Fibroblast of skin of abdomen (primary cell): ENCODE results near the gene SLC22A9. TPM values are rescaled to one million over a fixed set of nuclear protein-coding genes. Genes with fewer than 3 reads are reported as not detected.
"Not testable (repeated sequence)": the region's sequence is repeated elsewhere in the genome, so short reads cannot be mapped to it uniquely, and the experiment has no call there.

Experiments
- DNase-seq: peaks from one replicate; pipeline ENCODE4 v3.0.0-alpha.2; 2013
- polyA plus RNA-seq, 2 experiments: library from polyadenylated mRNA; unstranded; fragments of 120-200 nt; gene quantifications; one replicate each; pipeline ENCODE4 v1.2.1, GENCODE V29; 2013; ENCODE audit not compliant: insufficient read length in 2 of 2

Gene SLC22A9
- polyA plus RNA-seq (2013, experiment 1 of 2; ENCODE audit: insufficient read length): not detected
- polyA plus RNA-seq (2013, experiment 2 of 2; ENCODE audit: insufficient read length): not detected

DNA sequence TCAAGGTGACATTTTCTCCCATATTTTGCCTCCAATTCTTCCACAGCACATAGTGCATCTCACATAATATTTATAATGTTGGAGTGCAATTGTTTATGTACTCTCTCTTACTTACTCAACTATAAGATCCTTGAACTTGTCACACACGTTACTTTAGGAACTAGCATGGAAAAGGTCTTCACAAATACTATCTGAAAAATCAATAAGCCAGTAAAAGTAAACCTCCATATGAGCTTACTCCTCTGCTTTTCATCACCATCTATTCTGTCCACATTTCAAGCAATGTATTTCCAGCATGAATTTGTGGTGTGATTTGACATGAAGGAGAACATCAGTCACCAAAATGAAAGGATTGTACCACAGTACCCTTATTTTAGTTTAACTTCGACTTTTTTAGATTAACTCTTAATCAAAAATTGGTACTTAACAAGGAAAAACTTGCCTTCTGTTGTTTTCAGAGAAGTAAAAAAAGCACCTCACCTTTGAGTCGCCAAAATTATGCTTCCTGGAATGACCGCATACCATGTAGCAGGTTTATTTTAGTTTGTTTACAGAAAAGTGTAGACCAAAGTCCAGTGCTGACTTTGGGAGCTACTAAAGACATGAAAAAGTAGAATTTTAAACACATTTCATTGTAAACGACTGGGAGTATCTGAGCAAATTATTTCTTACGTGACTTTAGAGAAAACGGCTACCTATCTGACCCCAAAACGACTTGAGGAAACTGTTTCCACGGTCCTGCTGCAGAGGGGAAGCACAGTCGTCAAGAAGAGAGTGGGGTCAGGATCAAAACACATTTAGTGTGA lies at the start of gene SLC22A9:
Gene SLC22A9 (plus strand): TSS at position 621 of the 806 bp plus-strand sequence. CDS start 272 bp downstream, outside the sequence.
- no peak for DNase-seq

DNA sequence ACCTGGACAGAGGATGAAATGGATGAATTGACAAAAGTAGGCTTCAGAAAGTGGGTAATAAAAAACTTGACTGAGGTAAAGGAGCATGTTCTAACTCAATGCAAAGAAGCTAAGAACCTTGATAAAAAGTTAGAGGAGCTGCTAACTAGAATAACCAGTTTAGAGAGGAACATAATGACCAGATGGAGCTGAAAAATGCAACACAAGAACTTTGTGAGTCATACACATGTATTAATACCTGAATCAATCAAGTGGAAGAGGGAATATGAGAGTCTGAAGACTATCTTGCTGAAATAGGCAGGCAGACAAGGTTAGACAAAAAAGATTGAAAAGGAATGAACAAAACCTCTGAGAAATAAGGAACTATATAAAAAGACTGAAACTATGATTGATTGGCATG lies 47.9 kb upstream of the SLC22A9 start:
- no peak for DNase-seq

DNA sequence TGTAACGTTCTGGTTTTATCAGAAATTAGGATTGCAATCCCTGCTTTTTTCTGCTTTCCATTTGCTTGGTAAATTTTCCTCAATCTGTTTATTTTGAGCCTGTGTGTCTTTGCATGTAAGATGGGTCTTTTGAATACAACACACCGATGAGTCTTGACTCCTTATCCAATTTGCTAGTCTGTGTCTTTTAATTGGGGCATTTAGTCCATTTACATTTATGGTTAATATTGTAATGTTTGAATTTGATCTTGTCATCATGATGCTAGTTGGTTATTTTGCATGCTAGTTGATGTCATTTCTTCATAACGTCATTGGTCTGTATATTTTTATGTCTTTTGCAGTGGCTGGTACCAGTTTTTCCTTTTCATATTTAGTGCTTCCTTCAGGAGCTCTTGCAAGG lies 34.5 kb upstream of the SLC22A9 start:
- DNase-seq: not testable (repeated sequence)

DNA sequence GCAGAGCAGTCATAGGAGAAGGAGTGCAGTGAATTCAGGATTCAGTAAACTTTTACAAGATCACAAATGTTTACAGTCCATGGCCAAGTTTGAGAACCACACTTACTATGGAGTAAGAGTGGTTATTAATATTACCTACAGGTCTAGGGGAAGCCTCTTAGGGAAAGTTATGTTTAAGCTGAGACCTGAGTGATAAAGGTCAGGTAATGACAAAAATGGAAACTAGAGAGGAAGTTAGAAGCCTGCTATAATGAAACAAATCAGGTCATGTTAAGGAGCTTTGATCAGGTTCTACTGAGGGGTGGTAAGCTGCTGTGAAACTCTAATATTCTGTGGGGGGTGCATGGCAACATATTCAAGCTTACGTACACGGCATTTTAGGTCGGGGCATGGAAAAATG lies 32.5 kb upstream of the SLC22A9 start:
- no peak for DNase-seq

DNA sequence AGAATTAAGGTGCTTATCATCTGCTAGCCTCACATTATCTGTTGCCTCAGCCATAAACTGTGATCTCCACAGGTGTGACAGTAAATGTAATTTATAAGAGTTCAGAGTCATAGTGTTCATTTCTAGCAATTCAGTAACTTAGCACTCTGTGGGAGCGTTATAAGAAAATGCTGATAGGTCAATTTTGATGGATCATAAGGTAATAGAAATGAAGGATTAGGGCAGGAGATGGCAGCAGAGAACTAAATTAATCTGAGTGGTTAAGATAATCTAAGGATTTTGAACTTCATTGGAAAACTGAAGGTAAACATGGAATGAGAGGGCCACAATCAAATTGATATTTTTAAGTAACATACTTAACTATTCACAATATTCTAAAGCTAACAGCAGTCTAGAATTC lies 26.5 kb upstream of the SLC22A9 start:
- DNase-seq: no peak

DNA sequence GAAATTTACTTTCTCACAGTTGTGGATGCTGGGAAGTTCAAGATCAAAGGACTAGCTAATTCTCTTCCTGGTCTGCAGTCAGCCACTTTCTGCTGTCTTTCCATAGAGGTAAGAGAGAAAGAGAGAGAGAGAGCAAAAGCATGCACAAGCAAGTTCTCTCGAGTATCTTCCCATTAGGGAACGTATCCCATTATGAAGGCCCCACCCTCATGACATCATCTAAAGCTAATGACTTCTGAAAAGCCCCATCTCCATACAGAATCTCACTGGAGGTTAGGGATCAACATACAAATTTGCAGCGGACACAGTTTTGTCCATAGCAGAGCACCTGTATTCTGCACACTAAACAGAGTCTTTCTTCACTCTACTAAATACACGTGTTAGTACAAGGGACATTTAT lies 17.4 kb upstream of the SLC22A9 start:
- DNase-seq: no peak

DNA sequence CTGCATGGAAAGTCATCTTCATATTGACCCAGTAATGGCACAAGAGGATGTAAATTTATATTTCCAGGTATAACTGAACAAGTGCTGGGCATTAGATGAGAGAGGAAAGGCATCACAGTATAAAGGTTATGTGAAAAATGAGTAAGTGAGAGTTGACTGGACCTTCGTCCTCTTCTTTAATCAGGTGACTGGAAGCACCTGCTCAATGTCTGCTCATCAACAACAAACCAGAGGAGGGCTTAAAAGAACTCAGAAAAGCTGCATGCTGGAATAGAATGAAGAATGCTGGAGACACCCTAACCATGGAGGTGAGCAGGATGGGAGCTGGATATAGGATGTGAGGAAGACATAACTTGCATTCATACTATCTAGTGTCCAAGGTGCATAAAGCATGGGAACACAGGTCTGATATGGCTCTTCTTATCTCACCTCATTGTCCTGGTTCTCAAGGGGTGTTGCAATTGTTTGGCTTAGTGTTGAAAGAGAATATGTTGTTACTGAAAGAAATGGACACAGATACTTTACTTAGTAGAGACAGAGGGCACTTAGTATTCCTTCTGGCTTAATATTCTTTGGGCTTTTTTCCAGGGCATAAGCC lies 7.3 kb upstream of the SLC22A9 start:
- no peak for DNase-seq

DNA sequence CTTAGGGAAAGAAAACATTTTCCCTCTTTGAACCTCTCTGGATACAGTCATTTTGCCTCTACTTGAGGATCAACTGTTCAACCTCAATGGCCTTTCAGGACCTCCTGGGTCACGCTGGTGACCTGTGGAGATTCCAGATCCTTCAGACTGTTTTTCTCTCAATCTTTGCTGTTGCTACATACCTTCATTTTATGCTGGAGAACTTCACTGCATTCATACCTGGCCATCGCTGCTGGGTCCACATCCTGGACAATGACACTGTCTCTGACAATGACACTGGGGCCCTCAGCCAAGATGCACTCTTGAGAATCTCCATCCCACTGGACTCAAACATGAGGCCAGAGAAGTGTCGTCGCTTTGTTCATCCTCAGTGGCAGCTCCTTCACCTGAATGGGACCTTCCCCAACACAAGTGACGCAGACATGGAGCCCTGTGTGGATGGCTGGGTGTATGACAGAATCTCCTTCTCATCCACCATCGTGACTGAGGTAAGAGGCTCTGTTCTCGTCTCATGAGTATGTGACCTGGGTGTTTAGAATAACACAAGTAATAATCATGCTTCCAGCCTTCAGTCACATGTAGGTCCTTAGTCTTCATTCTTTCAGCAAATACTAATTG lies 495 bp downstream of the SLC22A9 start:
- no peak for DNase-seq

DNA sequence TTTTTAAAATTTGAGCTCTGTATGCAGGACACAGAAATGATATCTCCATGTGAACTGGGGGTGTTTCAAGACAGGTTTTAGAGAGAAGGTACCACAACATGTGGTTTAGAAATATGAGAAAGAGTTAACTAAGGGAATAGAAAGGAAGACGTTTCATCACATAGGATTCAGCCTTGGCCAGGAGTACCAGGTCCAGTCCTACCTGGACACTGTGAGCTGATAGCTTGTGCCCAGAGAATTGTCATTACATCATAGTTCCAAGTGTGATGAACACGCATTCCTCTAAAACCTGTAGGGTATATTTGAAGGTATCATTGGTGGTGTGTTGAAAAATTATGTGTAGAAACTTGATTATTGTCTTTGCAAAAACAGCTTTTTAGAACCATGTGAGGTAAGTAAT lies 1.8 kb downstream of the SLC22A9 start:
- DNase-seq: no peak

DNA sequence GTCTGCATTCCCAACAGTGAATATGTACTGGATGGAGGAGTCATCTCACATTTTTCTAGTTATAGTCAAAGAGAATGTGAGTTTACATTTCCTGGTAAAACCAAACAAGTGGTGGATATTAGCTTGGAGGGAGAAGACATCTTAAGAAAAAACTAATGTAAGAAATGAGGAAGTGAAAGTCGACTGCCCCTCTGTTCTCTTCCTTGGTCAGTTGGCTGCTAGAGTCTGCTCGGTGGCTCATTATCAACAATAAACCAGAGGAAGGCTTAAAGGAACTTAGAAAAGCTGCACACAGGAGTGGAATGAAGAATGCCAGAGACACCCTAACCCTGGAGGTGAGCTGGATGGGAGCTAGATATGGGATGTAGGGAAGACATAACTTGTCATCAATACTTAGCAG lies 5.8 kb downstream of the SLC22A9 start:
- DNase-seq: no peak

DNA sequence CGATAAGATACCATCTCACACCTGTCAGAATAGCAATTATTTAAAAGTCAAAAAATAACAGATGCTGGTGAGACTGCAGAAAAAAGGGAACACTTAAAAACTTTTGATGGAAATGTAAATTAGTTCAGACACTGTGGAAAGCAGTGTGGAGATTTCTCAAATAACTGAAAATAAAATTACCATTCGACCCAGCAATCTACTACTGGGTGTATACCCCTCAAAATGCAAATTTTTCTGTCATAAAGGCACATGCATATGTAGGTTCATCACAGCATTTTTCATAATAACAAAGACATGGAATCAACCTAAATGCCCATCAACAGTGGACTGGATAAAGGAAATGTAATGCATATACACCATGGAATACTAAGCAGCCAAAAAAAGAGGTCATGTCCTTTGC lies 10.5 kb downstream of the SLC22A9 start:
- DNase-seq: no peak

DNA sequence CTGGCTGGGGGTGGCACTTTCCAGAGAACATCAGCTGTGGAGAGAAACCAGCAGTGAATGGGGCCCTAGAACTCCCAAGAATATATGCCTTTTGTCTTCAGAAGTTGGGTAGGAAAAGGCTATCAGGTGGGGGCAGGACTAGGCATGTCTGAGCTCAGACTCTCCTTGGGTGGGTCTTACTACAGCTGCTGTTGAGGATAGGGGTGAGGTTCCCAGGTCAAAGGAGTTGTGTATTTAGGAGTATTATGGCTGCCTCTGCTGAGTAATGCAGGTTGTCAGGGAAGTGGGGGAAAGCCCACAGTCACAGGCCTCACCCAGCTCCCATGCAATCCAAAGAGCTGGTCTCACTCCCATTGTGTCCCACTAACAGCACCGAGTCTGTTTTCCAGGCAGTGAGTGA lies 26.1 kb downstream of the SLC22A9 start:
- DNase-seq: no peak

DNA sequence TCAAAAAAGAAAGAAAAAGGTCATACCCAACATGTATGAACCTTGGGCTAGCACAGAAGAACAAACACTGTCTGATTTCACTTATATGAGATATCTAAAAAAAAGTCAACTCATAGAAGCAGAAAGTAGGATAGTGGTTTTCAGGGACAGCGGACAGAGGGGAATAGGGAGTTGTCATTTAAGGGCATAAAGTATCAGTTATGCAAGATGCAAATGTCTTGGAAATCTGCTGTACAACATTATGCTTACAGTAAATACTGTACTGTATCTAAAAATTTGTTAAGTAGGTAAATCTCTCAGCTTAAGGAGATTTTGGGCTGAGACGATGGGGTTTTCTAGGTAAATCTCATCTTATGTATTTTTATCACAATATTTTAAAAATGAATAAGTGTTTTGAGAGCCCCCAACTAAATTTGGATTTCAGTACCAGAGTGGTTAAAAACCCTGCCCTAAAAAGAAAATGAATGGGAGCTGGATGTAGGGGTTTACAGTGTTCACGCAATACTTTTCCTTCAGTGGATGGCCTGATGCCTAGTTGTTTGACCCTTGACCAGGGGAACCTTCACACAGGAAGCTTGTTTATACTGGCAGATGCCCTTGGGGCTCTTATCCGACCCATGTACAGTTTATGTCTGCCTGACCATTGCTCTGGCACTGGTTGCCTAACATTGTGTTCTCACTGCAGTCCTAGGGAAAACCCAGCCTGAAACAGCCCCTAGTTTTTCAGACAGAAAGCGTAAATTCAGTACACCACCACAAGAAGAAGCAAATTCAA lies 34.8 kb downstream of the SLC22A9 start:
- DNase-seq: no peak

DNA sequence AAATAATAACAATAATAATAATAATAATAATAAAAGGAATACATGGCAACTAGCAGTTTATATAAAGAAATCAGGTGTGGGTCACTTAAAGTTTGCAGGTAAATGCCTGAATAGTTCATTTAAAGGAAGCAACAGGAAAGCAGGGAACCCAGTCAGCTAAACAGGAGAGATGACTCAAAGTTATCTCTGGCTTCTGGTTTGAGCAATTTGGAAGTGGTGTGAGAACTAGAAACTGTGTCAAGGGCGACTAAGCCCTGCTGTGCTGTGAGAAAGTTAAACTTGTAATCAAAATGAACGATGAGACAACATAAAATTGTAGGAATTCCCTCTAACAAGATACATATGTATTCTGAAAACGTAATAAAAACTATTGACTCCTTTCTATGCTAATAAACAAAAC lies 35.5 kb downstream of the SLC22A9 start:
- no peak for DNase-seq

DNA sequence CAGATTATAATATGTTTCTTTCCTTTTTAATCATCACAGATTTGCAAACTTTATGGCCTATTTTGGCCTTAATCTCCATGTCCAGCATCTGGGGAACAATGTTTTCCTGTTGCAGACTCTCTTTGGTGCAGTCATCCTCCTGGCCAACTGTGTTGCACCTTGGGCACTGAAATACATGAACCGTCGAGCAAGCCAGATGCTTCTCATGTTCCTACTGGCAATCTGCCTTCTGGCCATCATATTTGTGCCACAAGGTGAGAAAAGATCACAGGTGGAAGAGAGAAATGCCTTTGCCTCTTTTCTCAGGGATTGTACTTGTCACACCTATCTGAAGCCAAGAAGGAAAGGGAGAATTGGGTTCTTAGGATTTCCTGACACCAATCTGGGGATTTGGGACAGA lies 36.9 kb downstream of the SLC22A9 start:
- DNase-seq: no peak

DNA sequence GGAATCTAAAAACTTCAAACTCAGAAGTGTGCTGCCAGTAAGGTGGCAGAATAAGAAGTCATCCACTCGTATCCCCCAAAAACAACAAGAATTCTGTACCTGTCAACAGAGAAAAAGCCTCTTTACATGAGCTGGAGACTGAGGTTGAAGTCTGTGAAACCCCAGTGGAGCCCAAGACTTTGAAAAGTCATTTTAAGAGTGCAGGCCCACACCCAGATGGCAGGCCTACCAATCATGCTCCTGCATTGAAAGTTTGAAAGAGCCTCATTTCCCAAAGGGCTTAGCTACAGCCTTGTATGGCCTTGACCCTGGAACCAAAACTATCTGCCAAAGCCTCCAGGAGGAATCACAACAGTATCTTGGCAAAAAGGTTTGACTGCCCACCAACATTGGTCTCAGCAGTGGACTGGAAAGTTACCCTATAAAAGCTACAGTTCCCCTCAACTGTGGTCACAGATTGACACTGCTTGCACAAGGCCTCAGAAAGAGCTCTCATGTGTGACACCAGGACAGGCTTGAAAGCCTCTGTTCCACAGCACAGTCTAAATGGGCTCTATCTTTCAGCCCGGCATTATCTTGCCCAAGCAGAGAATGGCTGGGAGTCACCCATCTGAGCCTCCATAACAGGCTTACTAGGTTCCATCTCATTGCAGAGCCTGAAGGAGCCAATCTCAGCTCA lies 47.7 kb downstream of the SLC22A9 start:
- no peak for DNase-seq

DNA sequence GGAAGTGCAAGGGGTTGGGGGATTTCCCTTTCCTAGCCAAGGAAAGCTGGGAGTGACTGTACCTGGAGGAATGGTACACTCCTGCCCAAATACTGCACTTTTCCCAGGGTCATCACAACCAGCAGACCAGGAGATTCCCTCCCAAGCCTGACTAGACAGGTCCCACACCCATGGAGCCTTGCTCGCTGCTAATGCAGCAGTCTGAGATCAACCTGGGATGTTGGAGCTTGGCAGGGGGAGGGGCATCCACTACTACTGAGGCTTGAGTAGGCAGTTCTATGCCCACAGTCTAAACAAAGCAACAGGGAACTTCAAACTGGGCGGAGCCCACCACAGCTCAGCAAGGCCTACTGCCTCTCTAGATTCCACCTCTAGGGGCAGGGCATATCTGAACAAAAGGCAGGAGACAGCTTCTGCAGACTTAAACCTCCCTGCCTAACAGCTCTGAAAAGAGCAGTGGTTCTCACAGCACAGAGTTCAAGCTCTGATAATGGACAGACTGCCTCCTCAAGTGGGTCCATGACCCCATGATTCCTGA lies 58.5 kb downstream of the SLC22A9 start:
- no peak for DNase-seq

DNA sequence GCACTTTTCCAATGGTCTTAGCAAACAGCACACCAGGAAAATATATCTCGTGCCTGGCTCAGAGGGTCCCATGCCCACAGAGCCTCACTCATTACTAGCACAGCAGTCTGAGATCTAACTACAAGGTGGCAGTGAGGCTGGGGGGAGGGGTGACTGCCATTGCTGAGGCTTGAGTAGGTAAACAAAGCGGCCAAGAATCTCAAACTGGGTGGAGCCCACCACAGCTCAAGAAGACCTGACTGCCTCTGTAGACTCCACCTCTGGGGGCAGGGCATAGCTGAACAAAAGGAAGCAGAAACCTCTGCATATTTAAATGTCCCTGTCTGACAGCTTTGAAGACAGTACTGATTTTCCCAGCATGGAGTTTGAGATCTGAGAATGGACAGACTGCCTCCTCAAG lies 61.1 kb downstream of the SLC22A9 start:
- DNase-seq: not testable (repeated sequence)

DNA sequence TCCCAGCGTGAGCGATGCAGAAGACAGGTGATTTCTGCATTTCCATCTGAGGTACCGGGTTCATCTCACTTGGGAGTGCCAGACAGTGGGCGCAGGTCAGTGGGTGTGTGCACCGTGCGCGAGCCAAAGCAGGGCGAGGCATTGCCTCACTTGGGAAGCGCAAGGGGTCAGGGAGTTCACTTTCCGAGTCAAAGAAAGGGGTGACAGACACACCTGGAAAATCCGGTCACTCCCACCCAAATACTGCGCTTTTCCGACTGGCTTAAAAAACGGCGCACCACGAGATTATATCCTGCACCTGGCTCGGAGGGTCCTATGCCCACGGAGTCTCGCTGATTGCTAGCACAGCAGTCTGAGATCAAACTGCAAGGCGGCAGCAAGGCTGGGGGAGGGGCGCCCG lies 65.8 kb downstream of the SLC22A9 start:
- DNase-seq: not testable (repeated sequence)

DNA sequence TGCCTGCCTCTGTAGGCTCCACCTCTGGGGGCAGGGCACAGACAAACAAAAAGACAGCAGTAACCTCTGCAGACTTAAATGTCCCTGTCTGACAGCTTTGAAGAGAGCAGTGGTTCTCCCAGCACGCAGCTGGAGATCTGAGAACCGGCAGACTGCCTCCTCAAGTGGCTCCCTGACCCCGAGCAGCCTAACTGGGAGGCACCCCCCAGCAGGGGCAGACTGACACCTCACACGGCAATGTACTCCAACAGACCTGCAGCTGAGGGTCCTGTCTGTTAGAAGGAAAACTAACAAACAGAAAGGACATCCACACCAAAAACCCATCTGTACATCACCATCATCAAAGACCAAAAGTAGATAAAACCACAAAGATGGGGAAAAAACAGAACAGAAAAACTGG lies 66.2 kb downstream of the SLC22A9 start:
- DNase-seq: not testable (repeated sequence)

DNA sequence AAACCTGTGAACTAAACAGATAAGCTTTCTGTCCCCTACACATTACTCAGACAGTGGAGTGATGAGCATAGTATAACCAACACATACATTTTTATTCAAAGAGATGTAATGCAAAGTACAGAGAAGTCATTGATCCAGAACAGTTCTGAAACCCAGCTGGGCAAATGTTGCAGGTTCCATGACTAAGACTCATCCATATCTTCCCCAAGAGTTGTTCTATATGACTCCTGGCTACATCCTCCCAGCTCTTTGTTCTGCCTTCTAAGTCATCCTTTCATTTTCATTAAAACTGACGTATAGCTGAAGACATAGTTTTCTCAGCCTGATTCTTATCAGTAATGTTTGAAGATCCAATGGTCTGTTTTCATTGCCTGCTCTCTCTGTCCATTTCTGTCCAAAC lies 74.1 kb downstream of the SLC22A9 start:
- no peak for DNase-seq

DNA sequence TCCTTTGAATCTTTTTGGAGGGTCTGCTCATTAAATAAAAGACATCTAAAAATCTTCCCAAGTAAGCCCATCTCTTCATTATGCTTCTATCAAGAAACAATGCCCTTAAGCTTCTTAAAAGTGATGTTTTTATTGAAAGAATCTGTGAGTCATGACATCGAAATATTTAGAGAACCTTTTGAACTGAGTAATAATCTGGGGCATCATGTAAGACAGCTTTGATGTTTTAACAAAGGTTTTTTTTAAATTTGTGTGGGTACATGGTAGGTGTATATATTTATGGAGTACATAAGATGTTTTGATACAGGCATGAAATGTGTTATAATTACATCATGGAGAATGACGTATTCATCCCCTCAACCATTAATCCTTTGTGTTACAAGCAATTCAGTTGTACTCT lies 74.6 kb downstream of the SLC22A9 start:
- no peak for DNase-seq
